Measurements from ENCODE around the gene OLFML3. TPM values are rescaled to one million over a fixed set of nuclear protein-coding genes. Genes with fewer than 3 reads are reported as not detected.

OLFML3 gene
- total and polyA plus RNA-seq, 2 of the 8 experiments (the other 6 are each of a cell fraction or from before 2014, with no cell fraction given) = 56.0 to 72.3 TPM

DNA sequence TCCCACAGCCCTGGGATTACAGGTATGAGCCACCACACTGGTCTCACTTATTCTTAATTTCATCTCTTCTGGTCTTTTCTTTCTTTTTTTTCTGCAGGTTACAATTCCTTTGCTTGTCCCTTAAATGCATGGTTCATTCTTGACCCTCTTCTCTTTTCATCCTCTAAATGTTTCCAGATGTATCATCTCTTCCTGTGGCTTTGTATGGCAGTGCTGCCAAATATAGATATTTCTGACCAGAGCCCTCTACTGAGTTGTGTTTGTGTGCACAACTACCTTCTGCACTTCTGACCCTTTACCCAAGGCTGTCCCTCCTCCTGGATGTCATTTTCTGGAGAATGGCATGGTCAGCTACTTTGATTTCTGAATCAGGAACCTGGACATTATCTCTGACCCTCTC, 32.5 kb downstream of the OLFML3 start:
- Histone ChIP-seq H2BK5ac (ENCODE audit: low read depth, low read length) (no peak overlapping the region), H3K18ac (ENCODE audit: extremely low read depth, low read length) (no peak overlapping the region), H4K8ac (ENCODE audit: extremely low read depth, insufficient read depth, low read length) (no peak overlapping the region), H3K36me3 (ENCODE audit: control insufficient read depth in 2 of 4, insufficient read depth in 4 of 4, low read length in 3 of 4) (peaks cover 0 to 4% (median 0%) of the 10 kb centered on the region in 4 experiments; a peak in 1 of 8 replicates), H2BK20ac (ENCODE audit: low read length) (no peak overlapping the region), H3K56ac (replicated peaks; ENCODE audit: insufficient read length, low read depth, low read length) (no peak overlapping the region), H2AK5ac (ENCODE audit: low read depth, low read length) (no peak overlapping the region), H2BK15ac (ENCODE audit: low read length) (no peak overlapping the region), H3K27me3 (replicated peaks in 1 of 4; ENCODE audit: control insufficient read depth in 3 of 4, extremely low read depth in 1 of 4, insufficient read depth in 3 of 4, low read length in 3 of 4) (no peaks in the 10 kb centered on the region), H4K20me1 (replicated peaks in 1 of 2; ENCODE audit: control insufficient read depth in 1 of 2, insufficient read depth in 2 of 2, low read length in 2 of 2) (no peaks in the 10 kb centered on the region), H2AFZ (ENCODE audit: low read length) (no peak overlapping the region), H4K91ac (replicated peaks; ENCODE audit: insufficient read length, low read length) (no peak overlapping the region), H2BK120ac (replicated peaks; ENCODE audit: low read depth, low read length) (no peak overlapping the region), H3K9ac (replicated peaks in 1 of 4; ENCODE audit: extremely low read depth in 1 of 4, low read depth in 3 of 4, low read length in 3 of 4) (no peak overlapping the region), H3K23me2 (ENCODE audit: low read depth, low read length) (no peaks in the 10 kb centered on the region), H3K27ac (ENCODE audit: low read depth, low read length) (no peak overlapping the region), H3K79me2 (ENCODE audit: control insufficient read depth in 1 of 2, insufficient read depth in 2 of 2, low read length in 2 of 2) (no peaks in the 10 kb centered on the region), H4K5ac (ENCODE audit: insufficient read length, low read depth, low read length) (no peak overlapping the region), H3K79me1 (ENCODE audit: low read depth, low read length) (no peaks in the 10 kb centered on the region), H3K4me1 (replicated peaks in 1 of 4; ENCODE audit: control insufficient read depth in 3 of 4, insufficient read depth in 4 of 4, low read length in 3 of 4) (peaks cover 0 to 18% (median 7%) of the 10 kb centered on the region in 4 experiments; a peak in 4 of 7 replicates), H2BK12ac (ENCODE audit: low read depth, low read length) (no peak overlapping the region), H3K4ac (replicated peaks; ENCODE audit: insufficient read length, low read depth, low read length) (no peak overlapping the region), H3K23ac (ENCODE audit: insufficient read length) (no peak overlapping the region), H3K9me3 (ENCODE audit: insufficient read depth in 2 of 2, low read depth in 1 of 2, low read length in 1 of 2) (no peaks in the 10 kb centered on the region), H3K4me2 (ENCODE audit: insufficient read depth in 1 of 2, low read depth in 2 of 2, low read length in 2 of 2) (no peak overlapping the region), H3K14ac (ENCODE audit: insufficient read length) (no peak overlapping the region), H3K4me3 (ENCODE audit: extremely low read depth in 1 of 4, insufficient read depth in 2 of 4, low read depth in 3 of 4, low read length in 4 of 4) (no peak overlapping the region)
- ChIA-PET POLR2A (ENCODE audit: partially characterized antibody) (interaction anchor here (1.3 to 1.8 kb wide), 3 partner anchors 9 to 23 kb away, joined by 3 to 6 read pairs (median 4); no protein-coding TSS in a partner anchor), CTCF (ENCODE audit: partially characterized antibody) (interaction anchor here (1.4 to 1.8 kb wide), 2 partner anchors 35 to 271 kb away, joined by 3 to 4 read pairs; no protein-coding TSS in a partner anchor)
- FAIRE-seq (no peak), DNase-seq (ENCODE audit: low read depth in 1 of 2, low spot score in 2 of 2) (no peak)
- no peak for TF ChIP-seq SP2 (IDR thresholded peaks at IDR 0.05; ENCODE audit: low read length)

Measured in H1 (cell line).